H1 (cell line): ENCODE results near the gene RPS6KC1. TPM values are rescaled to one million over a fixed set of nuclear protein-coding genes. Genes with fewer than 3 reads are reported as not detected.

Experiments used
- CTCF ChIA-PET: fragments of 300-600 bp; sonication (Branson Sonifier 250); formaldehyde crosslinking; loops from one replicate; lab custom pipeline; 2021; ENCODE audit not compliant: partially characterized antibody; lab: Charles Lee
- POLR2A ChIA-PET: fragments of 300-600 bp; sonication (Branson Sonifier 250); formaldehyde crosslinking; loops from one replicate; lab custom pipeline; 2021; ENCODE audit warnings: inconsistent platforms; ENCODE audit not compliant: partially characterized antibody; lab: Charles Lee
- DNase-seq, 2 experiments: peaks; one replicate each; pipeline versions ENCODE4 v3.0.0 to v3.0.0-alpha.2; 2010 to 2022; ENCODE audit warnings: low spot score in 2 of 2, low read depth in 1 of 2, mixed read lengths in 1 of 2
- FAIRE-seq: peaks from 2 replicates; lab custom pipeline; 2011; peaks lifted over from hg19 to GRCh38; lab: Jason Lieb, UNC
- H2AFZ ChIP-seq: 2 replicates; pipeline ENCODE4 v1.8.1; 2012; ENCODE audit warnings: low read length, inconsistent platforms
- H2AK5ac ChIP-seq: 2 replicates; pipeline ENCODE4 v1.6.1; 2013; ENCODE audit warnings: low read depth, low read length
- H2BK120ac ChIP-seq: replicated peaks from 2 replicates; pipeline ENCODE3; 2013; ENCODE audit warnings: low read depth, low read length, inconsistent platforms
- H2BK12ac ChIP-seq: 2 replicates; pipeline ENCODE4 v1.6.1; 2013; ENCODE audit warnings: low read depth, low read length
- H2BK15ac ChIP-seq: 2 replicates; pipeline ENCODE4 v1.6.1; 2013; ENCODE audit warnings: low read length
- H2BK20ac ChIP-seq: 2 replicates; pipeline ENCODE4 v1.6.1; 2013; ENCODE audit warnings: low read length
- H2BK5ac ChIP-seq: 2 replicates; pipeline ENCODE4 v1.6.1; 2013; ENCODE audit warnings: low read depth, low read length
- H3K14ac ChIP-seq: 2 replicates; pipeline ENCODE4 v1.6.1; 2013; ENCODE audit warnings: inconsistent platforms; ENCODE audit not compliant: insufficient read length
- H3K18ac ChIP-seq: 2 replicates; pipeline ENCODE4 v1.6.1; 2013; ENCODE audit warnings: low read length; ENCODE audit errors: extremely low read depth
- H3K23ac ChIP-seq: 2 replicates; pipeline ENCODE4 v1.6.1; 2013; ENCODE audit warnings: inconsistent platforms; ENCODE audit not compliant: insufficient read length
- H3K23me2 ChIP-seq: 2 replicates; pipeline ENCODE4 v1.6.1; 2013; ENCODE audit warnings: low read depth, low read length
- H3K27ac ChIP-seq: 2 replicates; pipeline ENCODE4 v1.6.1; 2011; ENCODE audit warnings: low read depth, low read length, inconsistent platforms
- H3K27me3 ChIP-seq, 4 experiments: replicated peaks in 1 of 4; 1 replicate in 1 of 4; 2 replicates in 3 of 4; pipeline versions ENCODE4 v1.6.1 to v1.8.1; 2011 to 2013; ENCODE audit warnings: low read length in 3 of 4, mild to moderate bottlenecking in 3 of 4, inconsistent platforms in 2 of 4, mixed read lengths in 2 of 4, moderate library complexity in 1 of 4; ENCODE audit not compliant: control insufficient read depth in 3 of 4, insufficient read depth in 3 of 4; ENCODE audit errors: extremely low read depth in 1 of 4
- H3K36me3 ChIP-seq, 4 experiments: 2 replicates each; pipeline versions ENCODE4 v1.6.1 to v1.8.1; 2011 to 2013; ENCODE audit warnings: mild to moderate bottlenecking in 4 of 4, low read length in 3 of 4, moderate library complexity in 2 of 4, control low read depth in 1 of 4, inconsistent platforms in 1 of 4; ENCODE audit not compliant: insufficient read depth in 4 of 4, control insufficient read depth in 2 of 4
- H3K4ac ChIP-seq: replicated peaks from 2 replicates; pipeline ENCODE3; 2013; ENCODE audit warnings: low read length, low read depth, mixed read lengths, inconsistent platforms; ENCODE audit not compliant: insufficient read length
- H3K4me1 ChIP-seq, 4 experiments: replicated peaks in 1 of 4; 1 replicate in 1 of 4; 2 replicates in 3 of 4; pipeline versions ENCODE4 v1.6.1 to v1.8.1; 2011 to 2013; ENCODE audit warnings: low read length in 3 of 4, inconsistent platforms in 2 of 4, mixed read lengths in 1 of 4; ENCODE audit not compliant: insufficient read depth in 4 of 4, control insufficient read depth in 3 of 4
- H3K4me2 ChIP-seq, 2 experiments: 2 replicates each; pipeline versions ENCODE4 v1.6.1 to v1.8.1; 2011 to 2013; ENCODE audit warnings: low read depth in 2 of 2, low read length in 2 of 2, control low read depth in 1 of 2, inconsistent platforms in 1 of 2, mild to moderate bottlenecking in 1 of 2; ENCODE audit not compliant: insufficient read depth in 1 of 2
- H3K4me3 ChIP-seq, 4 experiments: fragments of 200-600, 300-600 bp in 1 of 4; sonication (generic), shearing (Covaris generic), sonication (Bioruptor Twin) in 1 of 4; 2 replicates each; pipeline versions ENCODE4 v1.5.1 to v1.8.1; 2011 to 2016; ENCODE audit warnings: low read length in 4 of 4, low read depth in 3 of 4, control low read depth in 2 of 4, inconsistent platforms in 2 of 4, mild to moderate bottlenecking in 2 of 4, mixed read lengths in 1 of 4, moderate library complexity in 1 of 4; ENCODE audit not compliant: insufficient read depth in 2 of 4; ENCODE audit errors: extremely low read depth in 1 of 4
- H3K56ac ChIP-seq: replicated peaks from 2 replicates; pipeline ENCODE3; 2013; ENCODE audit warnings: low read depth, mild to moderate bottlenecking, mixed read lengths, low read length, inconsistent platforms; ENCODE audit not compliant: insufficient read length
- H3K79me1 ChIP-seq: 2 replicates; pipeline ENCODE4 v1.6.1; 2013; ENCODE audit warnings: low read depth, low read length, control low read depth
- H3K79me2 ChIP-seq, 2 experiments: 2 replicates each; pipeline versions ENCODE4 v1.6.1 to v1.8.1; 2012 to 2013; ENCODE audit warnings: low read length in 2 of 2, mild to moderate bottlenecking in 2 of 2, inconsistent platforms in 1 of 2; ENCODE audit not compliant: insufficient read depth in 2 of 2, control insufficient read depth in 1 of 2
- H3K9ac ChIP-seq, 4 experiments: replicated peaks in 1 of 4; 1 replicate in 1 of 4; 2 replicates in 3 of 4; pipeline versions ENCODE4 v1.6.1 to v1.8.1; 2011 to 2013; ENCODE audit warnings: low read depth in 3 of 4, low read length in 3 of 4, control low read depth in 2 of 4, mild to moderate bottlenecking in 2 of 4, moderate library complexity in 2 of 4, inconsistent platforms in 1 of 4; ENCODE audit errors: extremely low read depth in 1 of 4
- H3K9me3 ChIP-seq, 2 experiments: 2 replicates each; pipeline versions ENCODE4 v1.6.1 to v1.8.1; 2012 to 2013; ENCODE audit warnings: mild to moderate bottlenecking in 2 of 2, moderate library complexity in 2 of 2, control low read depth in 1 of 2, inconsistent platforms in 1 of 2, low read depth in 1 of 2, low read length in 1 of 2, mixed read lengths in 1 of 2; ENCODE audit not compliant: insufficient read depth in 2 of 2
- H4K20me1 ChIP-seq, 2 experiments: replicated peaks in 1 of 2; 2 replicates each; pipeline versions ENCODE3 to v1.8.1; 2011 to 2013; ENCODE audit warnings: inconsistent platforms in 2 of 2, low read length in 2 of 2, mild to moderate bottlenecking in 1 of 2; ENCODE audit not compliant: insufficient read depth in 2 of 2, control insufficient read depth in 1 of 2
- H4K5ac ChIP-seq: 2 replicates; pipeline ENCODE4 v1.6.1; 2013; ENCODE audit warnings: low read length, low read depth, mixed read lengths, inconsistent platforms; ENCODE audit not compliant: insufficient read length
- H4K8ac ChIP-seq: 2 replicates; pipeline ENCODE4 v1.8.0; 2013; ENCODE audit warnings: mild to moderate bottlenecking, moderate library complexity, low read length, inconsistent platforms; ENCODE audit not compliant: insufficient read depth; ENCODE audit errors: extremely low read depth
- H4K91ac ChIP-seq: replicated peaks from 2 replicates; pipeline ENCODE3; 2013; ENCODE audit warnings: low read length, mixed read lengths, inconsistent platforms; ENCODE audit not compliant: insufficient read length
- BACH1 ChIP-seq: IDR thresholded peaks from 2 replicates; pipeline ENCODE4 v1.6.1; 2012; ENCODE audit warnings: low read length, improper control_type of control experiment
- EZH2 ChIP-seq: fragments of 200-600 bp; sonication (generic); IDR thresholded peaks from 2 replicates; pipeline ENCODE4 v1.7.1; 2012; ENCODE audit warnings: low read depth, mild to moderate bottlenecking, moderate library complexity, low read length, inconsistent platforms; ENCODE audit not compliant: severe bottlenecking
- SAP30 ChIP-seq: fragments of 300-600 bp; sonication (generic); IDR thresholded peaks from 2 replicates; pipeline ENCODE4 v1.7.1; 2012; ENCODE audit warnings: low read length, moderate library complexity, mild to moderate bottlenecking, inconsistent platforms; ENCODE audit not compliant: insufficient read depth, insufficient replicate concordance
- SUZ12 ChIP-seq: fragments of 200-600 bp; sonication (generic); IDR thresholded peaks from 2 replicates; pipeline ENCODE4 v1.6.1; 2012; ENCODE audit warnings: mild to moderate bottlenecking, inconsistent platforms, low read length, moderate library complexity, mixed read lengths
- WGBS, 2 experiments: shearing (Covaris generic) in 1 of 2; methylation state at CpG; one replicate each; pipeline versions ENCODE4 v1.1.6 to v1.1.7; 2013 to 2015; ENCODE audit warnings: low lambda C conversion rate in 2 of 2, mixed read lengths in 2 of 2, inconsistent platforms in 1 of 2, low coverage in 1 of 2, missing lambda C conversion rate in 1 of 2; ENCODE audit not compliant: insufficient replicate concordance in 2 of 2, insufficient coverage in 1 of 2, insufficient read length in 1 of 2; ENCODE audit errors: extremely low coverage in 1 of 2, missing lambda C conversion rate in 1 of 2; 5-methylcytosine and 5-hydroxymethylcytosine counted together
- polyA plus RNA-seq, 7 experiments: library from polyadenylated mRNA; depleted of rRNA in 3 of 7; stranded (reverse) in 5 of 7; unstranded in 2 of 7; fragments of >200 nt in 5 of 7; fragments of 200-250 nt in 2 of 7; gene quantifications; 1 replicate in 5 of 7; 2 replicates in 1 of 7; 4 replicates in 1 of 7; pipeline versions ENCODE4 v1.2.1 to v1.2.3, GENCODE V29; 2011 to 2013; ENCODE audit warnings: missing spikeins in 2 of 7, mixed read lengths in 2 of 7
- total RNA-seq: library from RNA; stranded (reverse); fragmentation: NEBNext Ultra II Directional; extraction: Animal tissue kit (Norgen Biotek cat#: 25700); gene quantifications from 2 replicates; pipeline ENCODE4 v1.2.1, GENCODE V29; 2021

The RPS6KC1 gene
- total and polyA plus RNA-seq, 2 of the 8 experiments (the other 6 are each of a cell fraction or from before 2014, with no cell fraction given) = 4.9 to 17.6 TPM

DNA sequence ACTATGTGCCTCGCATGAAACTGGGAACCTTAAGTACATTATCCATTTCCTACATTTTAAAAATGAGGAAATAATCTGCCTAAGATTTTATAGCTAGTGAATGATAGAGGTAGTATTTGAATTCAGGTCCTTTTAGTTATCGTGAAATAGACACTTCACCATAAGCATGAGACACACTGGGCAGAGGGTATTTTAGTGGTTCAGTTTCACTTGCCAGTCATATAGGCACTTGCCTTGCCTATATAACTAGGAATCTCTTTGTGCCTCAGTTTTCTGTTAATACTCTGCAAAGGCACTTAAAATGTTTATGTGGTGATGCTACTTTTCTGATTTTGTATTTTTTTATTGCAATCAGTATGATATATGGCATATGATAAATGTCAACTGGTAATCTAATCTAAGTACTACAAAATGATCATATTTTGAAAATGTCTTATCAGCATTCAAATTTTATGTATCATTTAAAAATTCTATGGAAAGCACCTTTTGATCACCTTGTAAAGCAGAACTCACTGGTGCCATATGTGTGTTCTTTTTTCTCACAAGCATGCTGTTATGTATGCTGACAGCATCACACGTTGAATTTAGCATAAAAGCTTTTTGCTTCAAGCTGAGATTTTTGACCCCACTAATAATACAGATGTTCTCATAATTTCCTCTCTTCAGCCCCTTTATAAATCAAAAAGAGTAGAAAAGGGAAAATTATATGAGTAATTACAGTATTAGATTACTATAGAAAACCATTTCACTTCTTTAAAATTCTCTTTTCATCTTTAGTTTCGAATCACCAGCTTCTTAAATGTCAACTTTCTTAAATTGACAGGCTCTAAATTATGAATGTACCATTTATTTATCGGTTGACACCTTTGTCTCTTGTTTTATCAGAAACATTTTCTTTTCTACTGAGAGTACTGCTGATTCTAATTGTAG is 52.6 kb downstream of the RPS6KC1 start:
- H3K4me2 ChIP-seq = no peak overlapping the region
- no peaks in the 10 kb centered on the region for H3K79me2 ChIP-seq
- no peak overlapping the region for H3K56ac ChIP-seq
- no peak overlapping the region for H3K23ac ChIP-seq
- no peak for DNase-seq
- H3K23me2 ChIP-seq = no peaks in the 10 kb centered on the region
- H3K14ac ChIP-seq = no peak overlapping the region
- CTCF ChIA-PET = interaction anchor here (0.6 kb wide), 1 partner anchor 1099 kb away, joined by 3 read pairs; no protein-coding TSS in a partner anchor
- H3K9me3 ChIP-seq = no peaks in the 10 kb centered on the region
- no peak overlapping the region for H2AK5ac ChIP-seq
- WGBS, 2 experiments = 92% methylated on average over 5 of the region's 5 CpGs; no CpG with 5 or more reads in 1 of the 2 experiments
- TF ChIP-seq SUZ12 (no peak), BACH1 (no peak), EZH2 (no peak), SAP30 (no peak)
- H3K27ac ChIP-seq = no peak overlapping the region
- H3K27me3 ChIP-seq = no peaks in the 10 kb centered on the region
- H3K4me1 ChIP-seq = no peaks in the 10 kb centered on the region
- H3K18ac ChIP-seq = no peak overlapping the region
- H2BK12ac ChIP-seq = no peak overlapping the region
- no peak overlapping the region for H2AFZ ChIP-seq
- H4K8ac ChIP-seq = no peak overlapping the region
- H4K5ac ChIP-seq = no peak overlapping the region
- no peak overlapping the region for H2BK15ac ChIP-seq
- no peaks in the 10 kb centered on the region for H3K36me3 ChIP-seq
- H2BK20ac ChIP-seq = no peak overlapping the region
- no peak overlapping the region for H3K4me3 ChIP-seq
- H4K91ac ChIP-seq = no peak overlapping the region
- H2BK120ac ChIP-seq = no peak overlapping the region
- H3K4ac ChIP-seq = no peak overlapping the region
- no peaks in the 10 kb centered on the region for H4K20me1 ChIP-seq
- H2BK5ac ChIP-seq = no peak overlapping the region
- no peaks in the 10 kb centered on the region for H3K79me1 ChIP-seq
- POLR2A ChIA-PET = interaction anchor here (0.7 to 1.0 kb wide), 2 partner anchors 88 to 496 kb away, joined by 3 read pairs; partner anchors contain the start of gene ANGEL2
- no peak for FAIRE-seq
- H3K9ac ChIP-seq = no peak overlapping the region
